Occipital lobe (tissue), 2 donors: ENCODE measurements around the gene NEUROG3. TPM values are rescaled to one million over a fixed set of nuclear protein-coding genes. Genes with fewer than 3 reads are reported as not detected.
"Not testable (repeated sequence)": the region's sequence is repeated elsewhere in the genome, so short reads cannot be mapped to it uniquely, and the experiment has no call there.

Experiments
- DNase-seq: peaks from one replicate; lab custom pipeline; 2025; lab: John Stamatoyannopoulos, UW
- total RNA-seq: library from RNA; depleted of rRNA; stranded (reverse); fragments of >200 nt; gene quantifications from one replicate; pipeline ENCODE4 v1.2.3, GENCODE V29; 2014

The NEUROG3 gene
- total RNA-seq, 1 donor from 2014 or later, result not detected

- DNase-seq, result no peak
Observed at GRCh38 chr10:69572159-69573055, 815 bp downstream of the NEUROG3 start.

GRCh38 chr10:69571618-69572158 is 1.5 kb downstream of the NEUROG3 start:
- DNase-seq, result no peak

- DNase-seq, result no peak
Observed at GRCh38 chr10:69570050-69570816, 3.0 kb downstream of the NEUROG3 start.

GRCh38 chr10:69569396-69569934 is 3.8 kb downstream of the NEUROG3 start:
- DNase-seq, result no peak

GRCh38 chr10:69568472-69569395 is 4.5 kb downstream of the NEUROG3 start:
- DNase-seq, result no peak

- no peak for DNase-seq
Observed at GRCh38 chr10:69567920-69568319, 5.3 kb downstream of the NEUROG3 start.

GRCh38 chr10:69562731-69563254 is 10.4 kb downstream of the NEUROG3 start:
- DNase-seq, result no peak

GRCh38 chr10:69559525-69559924 is 13.7 kb downstream of the NEUROG3 start:
- DNase-seq, result no peak

GRCh38 chr10:69558559-69558958 is 14.7 kb downstream of the NEUROG3 start:
- no peak for DNase-seq

GRCh38 chr10:69554611-69555010 is 18.6 kb downstream of the NEUROG3 start:
- no peak for DNase-seq

- DNase-seq, result no peak
Observed at GRCh38 chr10:69553328-69553727, 19.9 kb downstream of the NEUROG3 start.

GRCh38 chr10:69552268-69552667 is 21.0 kb downstream of the NEUROG3 start:
- no peak for DNase-seq

- DNase-seq, result no peak
Observed at GRCh38 chr10:69549959-69550358, 23.3 kb downstream of the NEUROG3 start.

GRCh38 chr10:69541463-69541862 is 31.8 kb downstream of the NEUROG3 start:
- DNase-seq, result no peak

GRCh38 chr10:69538461-69538860 is 34.8 kb downstream of the NEUROG3 start:
- DNase-seq, result no peak

GRCh38 chr10:69537449-69537848 is 35.8 kb downstream of the NEUROG3 start:
- no peak for DNase-seq

- DNase-seq, result not testable (repeated sequence)
Observed at GRCh38 chr10:69536521-69536920, 36.7 kb downstream of the NEUROG3 start.

- DNase-seq, result no peak
Observed at GRCh38 chr10:69533658-69534057, 39.6 kb downstream of the NEUROG3 start.

- DNase-seq, result no peak
Observed at GRCh38 chr10:69527961-69528360, 45.3 kb downstream of the NEUROG3 start.
